Measurements from ENCODE around the gene NSUN2. TPM values are rescaled to one million over a fixed set of nuclear protein-coding genes. Genes with fewer than 3 reads are reported as not detected.
A peak's percentile ranks its signal among the peaks of the same experiment; 100 is the strongest.

NSUN2 gene
- total and polyA plus RNA-seq, 9 donors: 33.5 to 52.1 (median 39.3) TPM

GRCh38 chr5:6636293-6636692 lies 3.4 kb upstream of the NSUN2 start:
- Histone ChIP-seq H3K27ac (no peak overlapping the region), H3K36me3 (no peaks in the 10 kb centered on the region), H3K4me3 (no peak overlapping the region), H3K4me1 (ENCODE audit: insufficient read depth) (no peaks in the 10 kb centered on the region), H3K27me3 (no peaks in the 10 kb centered on the region), H3K9me3 (no peaks in the 10 kb centered on the region)
- 89 to 94% (median 91%) methylated on average over 5 of the region's 5 CpGs for WGBS, 3 donors
- TF ChIP-seq POLR2A (IDR thresholded peaks at IDR 0.05): no peak
- no peak for TF ChIP-seq CTCF (IDR thresholded peaks at IDR 0.05)
- TF ChIP-seq EP300 (IDR thresholded peaks at IDR 0.05): no peak
- no peak for DNase-seq
- intact Hi-C loops (cut with DNase I): loop anchor here in 3 of 4 donors (10.0 kb wide), 3 partner anchors 69 to 109 kb away; no protein-coding TSS in a partner anchor

GRCh38 chr5:6634788-6635430 lies 2.1 kb upstream of the NSUN2 start:
- H3K4me1 ChIP-seq (ENCODE audit: insufficient read depth): peaks cover 1% of the 10 kb centered on the region
- 64 to 73% (median 67%) methylated on average over 5 of the region's 5 CpGs for WGBS, 3 donors

GRCh38 chr5:6634306-6634705 lies 1.5 kb upstream of the NSUN2 start:
- Histone ChIP-seq H3K4me1 (ENCODE audit: insufficient read depth) (peaks cover 1% of the 10 kb centered on the region), H3K27ac (no peak overlapping the region), H3K9me3 (no peaks in the 10 kb centered on the region), H3K4me3 (peak overlapping the region; percentile 87), H3K36me3 (no peaks in the 10 kb centered on the region), H3K27me3 (no peaks in the 10 kb centered on the region)
- 13 to 16% (median 13%) methylated on average over 6 of the region's 6 CpGs for WGBS, 3 donors
- intact Hi-C loops (cut with DNase I): loop anchor here (5.0 to 10.0 kb wide), 5 partner anchors 70 to 110 kb away; partner anchors contain the start of gene TENT4A (in 1 of the 4)
- no peak for DNase-seq
- TF ChIP-seq CTCF (IDR thresholded peaks at IDR 0.05) (no peak), EP300 (IDR thresholded peaks at IDR 0.05) (no peak), POLR2A (IDR thresholded peaks at IDR 0.05) (no peak)

More at GRCh38 chr5:6634788-6635430, 2.1 kb upstream of the NSUN2 start:
- H3K4me3 ChIP-seq: no peak overlapping the region
- no peak for DNase-seq
- H3K36me3 ChIP-seq: no peaks in the 10 kb centered on the region
- TF ChIP-seq POLR2A (IDR thresholded peaks at IDR 0.05): no peak
- TF ChIP-seq CTCF (IDR thresholded peaks at IDR 0.05): no peak
- no peak for TF ChIP-seq EP300 (IDR thresholded peaks at IDR 0.05)
- intact Hi-C loops (cut with DNase I): loop anchor here (5.0 to 10.0 kb wide), 5 partner anchors 70 to 110 kb away; partner anchors contain the start of gene TENT4A (in 1 of the 4)
- H3K27me3 ChIP-seq: no peaks in the 10 kb centered on the region
- H3K27ac ChIP-seq: no peak overlapping the region
- H3K9me3 ChIP-seq: no peaks in the 10 kb centered on the region

- 0 to 1% (median 1%) methylated on average over 36 to 75 of the region's 75 CpGs for WGBS, 3 donors
- H3K27me3 ChIP-seq: no peaks in the 10 kb centered on the region
- intact Hi-C loops (cut with DNase I): loop anchor here (5.0 to 10.0 kb wide), 5 partner anchors 71 to 111 kb away; partner anchors contain the start of gene TENT4A (in 1 of the 4)
- H3K9me3 ChIP-seq: no peaks in the 10 kb centered on the region
- no peaks in the 10 kb centered on the region for H3K36me3 ChIP-seq
- H3K27ac ChIP-seq: peak overlapping the region; percentile 93
- H3K4me1 ChIP-seq (ENCODE audit: insufficient read depth): peaks cover 1% of the 10 kb centered on the region
- peak overlapping the region; percentile 87 for H3K4me3 ChIP-seq
- TF ChIP-seq CTCF (IDR thresholded peaks at IDR 0.05) (no peak), POLR2A (IDR thresholded peaks at IDR 0.05) (no peak), EP300 (IDR thresholded peaks at IDR 0.05) (no peak)
- peak in 1 of 5 donors; percentile 56 for DNase-seq
Measured at GRCh38 chr5:6633469-6634245, 813 bp upstream of the NSUN2 start.

All from ovary (tissue), 9 donors.